ENCODE measurements around the gene HAPSTR1.

The HAPSTR1 gene

DNA sequence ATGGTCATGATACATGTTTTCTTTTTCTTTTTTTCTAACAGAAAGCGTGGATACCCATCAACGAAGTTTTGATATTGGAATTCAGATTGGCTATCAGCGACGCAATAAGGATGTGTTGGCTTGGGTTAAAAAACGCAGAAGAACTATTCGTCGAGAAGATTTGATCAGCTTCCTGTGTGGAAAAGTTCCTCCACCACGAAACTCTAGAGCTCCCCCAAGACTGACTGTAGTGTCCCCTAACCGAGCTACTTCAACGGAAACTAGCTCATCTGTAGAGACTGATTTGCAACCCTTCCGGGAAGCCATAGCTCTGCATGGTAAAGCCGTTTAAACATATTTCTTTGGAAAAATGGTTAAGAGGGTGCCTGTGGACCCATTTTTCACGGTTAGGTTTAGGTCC, 11.5 kb downstream of the HAPSTR1 start:
- no peak overlapping the region for H3K4me3 ChIP-seq (ENCODE audit: control insufficient read depth, low read depth, low read length)
- DNase-seq (ENCODE audit: low read depth), result no peak
- TF ChIP-seq, protein P1, sequence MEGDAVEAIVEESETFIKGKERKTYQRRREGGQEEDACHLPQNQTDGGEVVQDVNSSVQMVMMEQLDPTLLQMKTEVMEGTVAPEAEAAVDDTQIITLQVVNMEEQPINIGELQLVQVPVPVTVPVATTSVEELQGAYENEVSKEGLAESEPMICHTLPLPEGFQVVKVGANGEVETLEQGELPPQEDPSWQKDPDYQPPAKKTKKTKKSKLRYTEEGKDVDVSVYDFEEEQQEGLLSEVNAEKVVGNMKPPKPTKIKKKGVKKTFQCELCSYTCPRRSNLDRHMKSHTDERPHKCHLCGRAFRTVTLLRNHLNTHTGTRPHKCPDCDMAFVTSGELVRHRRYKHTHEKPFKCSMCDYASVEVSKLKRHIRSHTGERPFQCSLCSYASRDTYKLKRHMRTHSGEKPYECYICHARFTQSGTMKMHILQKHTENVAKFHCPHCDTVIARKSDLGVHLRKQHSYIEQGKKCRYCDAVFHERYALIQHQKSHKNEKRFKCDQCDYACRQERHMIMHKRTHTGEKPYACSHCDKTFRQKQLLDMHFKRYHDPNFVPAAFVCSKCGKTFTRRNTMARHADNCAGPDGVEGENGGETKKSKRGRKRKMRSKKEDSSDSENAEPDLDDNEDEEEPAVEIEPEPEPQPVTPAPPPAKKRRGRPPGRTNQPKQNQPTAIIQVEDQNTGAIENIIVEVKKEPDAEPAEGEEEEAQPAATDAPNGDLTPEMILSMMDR (conservative IDR thresholded peaks at IDR 0.05; ENCODE audit: control insufficient read depth, insufficient read depth, low read depth, low read length), result no peak

DNA sequence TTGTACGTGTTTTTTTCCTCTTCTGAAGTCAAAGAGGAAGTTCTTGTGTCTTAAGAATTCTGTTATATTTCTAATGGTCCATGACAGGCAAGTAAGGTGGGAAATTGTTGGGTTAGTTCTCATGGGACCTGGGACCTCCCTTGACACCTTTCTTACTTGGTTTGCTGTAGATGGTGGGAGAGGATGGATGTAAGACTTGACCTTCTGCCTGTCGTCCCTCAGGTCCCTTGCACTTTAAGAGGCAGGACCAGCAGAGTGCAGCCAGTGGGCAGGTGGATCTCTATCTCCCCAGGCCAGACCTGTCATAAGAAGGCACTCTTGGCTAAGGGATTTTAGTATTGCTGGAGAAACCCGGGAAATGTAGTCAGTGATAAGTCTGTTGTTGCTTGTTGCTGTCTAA, 12.1 kb downstream of the HAPSTR1 start:
- TF ChIP-seq, protein P1 (conservative IDR thresholded peaks at IDR 0.05; ENCODE audit: control insufficient read depth, insufficient read depth, low read depth, low read length), result no peak
- no peak for DNase-seq (ENCODE audit: low read depth)
- H3K4me3 ChIP-seq (ENCODE audit: control insufficient read depth, low read depth, low read length), result no peak overlapping the region

DNA sequence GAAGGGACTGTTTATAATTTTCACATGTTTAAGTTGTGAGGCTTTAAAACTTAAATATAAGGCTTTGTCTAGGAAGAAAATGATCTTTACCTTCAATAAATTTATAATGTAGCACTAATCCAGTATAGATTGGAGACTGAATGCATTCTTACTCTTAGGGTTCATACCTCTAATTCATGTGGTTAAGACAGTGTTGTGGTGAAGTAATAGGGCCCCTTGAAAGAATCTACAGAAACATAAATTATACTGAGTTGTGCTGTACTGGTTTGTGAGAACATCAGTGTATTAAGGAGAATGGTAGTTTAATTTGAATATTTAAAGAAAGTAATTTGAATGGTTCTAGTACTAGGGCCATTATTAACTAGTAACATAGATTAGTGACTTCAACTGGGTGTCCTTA, 13.7 kb downstream of the HAPSTR1 start:
- TF ChIP-seq, protein P1 (conservative IDR thresholded peaks at IDR 0.05; ENCODE audit: control insufficient read depth, insufficient read depth, low read depth, low read length), result no peak
- no peak for DNase-seq (ENCODE audit: low read depth)
- H3K4me3 ChIP-seq (ENCODE audit: control insufficient read depth, low read depth, low read length), result no peak overlapping the region

DNA sequence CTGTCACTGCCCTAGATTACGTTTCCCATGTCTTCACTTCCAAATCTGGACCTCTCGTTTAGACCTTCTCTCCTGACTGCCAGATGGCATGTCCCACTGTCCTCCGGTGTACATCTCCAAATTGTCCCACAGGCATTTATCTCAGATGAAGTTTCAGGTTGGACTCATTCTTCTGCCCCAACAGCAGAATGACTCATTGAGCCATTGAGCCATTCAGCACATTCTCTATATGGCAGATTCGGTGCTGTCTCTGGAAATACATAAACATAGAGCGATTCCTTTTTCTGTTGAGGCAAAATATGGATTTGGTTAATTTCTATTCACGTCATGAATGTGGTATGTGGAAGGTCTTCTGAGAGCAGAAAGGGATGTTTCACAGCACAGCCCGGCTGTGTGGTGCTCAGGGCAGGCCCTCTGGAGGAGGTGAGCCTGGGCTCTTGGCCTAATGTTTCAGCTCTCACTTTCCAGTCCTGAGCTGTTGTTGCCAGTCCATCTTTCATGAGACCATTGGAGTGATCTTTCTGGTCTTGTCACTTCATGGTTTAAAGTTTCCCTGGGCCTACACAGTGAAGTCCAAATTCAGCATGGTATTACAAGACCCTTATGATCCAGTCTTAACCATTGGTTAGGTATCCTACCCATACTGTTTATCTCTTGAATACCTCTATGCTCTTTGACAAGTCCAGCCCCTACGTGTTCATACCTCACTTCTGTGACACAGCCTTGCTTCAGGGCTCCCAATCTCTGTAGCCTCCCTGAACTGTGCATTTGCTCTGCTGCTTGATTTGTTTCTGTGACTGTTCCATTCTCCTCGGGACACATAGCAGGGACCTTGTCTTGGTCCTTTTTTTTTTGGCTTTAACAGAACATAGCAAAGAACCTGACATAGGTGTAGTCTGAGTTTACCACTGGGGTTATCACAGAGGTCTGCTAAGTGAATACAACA, 15.9 kb downstream of the HAPSTR1 start:
- TF ChIP-seq, protein P1 (conservative IDR thresholded peaks at IDR 0.05; ENCODE audit: control insufficient read depth, insufficient read depth, low read depth, low read length), result no peak
- peak; percentile 64 for DNase-seq (ENCODE audit: low read depth)
- no peak overlapping the region for H3K4me3 ChIP-seq (ENCODE audit: control insufficient read depth, low read depth, low read length)

DNA sequence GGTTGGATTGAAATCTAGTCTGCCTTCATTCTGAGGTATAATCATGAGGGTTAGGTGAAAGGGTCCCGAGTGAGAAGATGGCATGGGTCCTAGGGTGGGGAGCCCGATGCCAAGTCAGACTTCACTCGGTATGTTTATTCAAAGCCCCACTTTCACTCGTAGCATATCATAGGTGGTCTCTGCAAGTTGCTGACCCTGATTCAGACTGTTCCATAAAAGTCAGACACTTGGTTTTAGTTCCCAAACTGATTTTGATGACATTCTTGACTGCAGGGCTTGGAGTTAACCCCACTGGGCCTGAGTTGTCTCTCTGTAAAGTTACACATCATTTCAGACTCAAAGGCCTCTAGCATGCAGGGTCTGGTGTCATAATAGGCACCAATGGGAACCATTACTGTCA, 17.8 kb downstream of the HAPSTR1 start:
- TF ChIP-seq, protein P1 (conservative IDR thresholded peaks at IDR 0.05; ENCODE audit: control insufficient read depth, insufficient read depth, low read depth, low read length), result no peak
- no peak for DNase-seq (ENCODE audit: low read depth)
- no peak overlapping the region for H3K4me3 ChIP-seq (ENCODE audit: control insufficient read depth, low read depth, low read length)

DNA sequence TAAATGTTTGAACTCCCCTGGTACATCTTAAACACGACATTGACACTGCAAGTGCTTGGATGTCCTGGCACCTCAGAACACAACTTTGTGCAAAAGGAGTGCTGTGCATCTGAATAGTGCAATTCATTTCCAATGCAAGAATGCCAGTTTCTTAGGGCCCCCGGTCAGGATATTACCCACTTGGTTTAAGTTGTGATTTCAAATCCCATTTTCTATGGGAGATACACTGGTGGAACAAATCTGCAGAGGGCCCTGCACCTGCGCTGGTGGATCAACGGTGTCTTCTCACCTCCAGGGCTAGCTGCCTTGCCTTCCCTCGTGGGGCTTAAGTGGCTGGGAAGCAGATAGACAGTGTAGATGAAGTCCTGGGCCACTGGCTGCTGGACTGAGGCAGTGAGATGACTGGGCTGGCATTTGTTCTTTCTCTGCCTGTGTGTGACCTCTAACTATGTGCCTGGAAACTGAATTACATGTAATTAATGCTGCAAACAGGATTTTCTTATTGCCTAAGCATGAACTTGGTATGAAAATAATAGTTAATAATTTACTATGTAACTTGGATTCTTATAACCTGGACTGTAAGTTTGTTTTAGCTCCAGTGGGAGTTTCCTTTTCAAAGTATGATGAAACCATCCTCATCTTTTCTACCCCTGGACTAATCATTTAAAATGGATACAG, 20.9 kb downstream of the HAPSTR1 start:
- no peak overlapping the region for H3K4me3 ChIP-seq (ENCODE audit: control insufficient read depth, low read depth, low read length)
- DNase-seq (ENCODE audit: low read depth), result no peak
- TF ChIP-seq, protein P1 (conservative IDR thresholded peaks at IDR 0.05; ENCODE audit: control insufficient read depth, insufficient read depth, low read depth, low read length), result no peak

Data from fibroblast of mammary gland (primary cell).